Measurements from ENCODE around the gene BRMS1L.

- TF ChIP-seq POLR2AphosphoS2 (IDR thresholded peaks at IDR 0.05; ENCODE audit: low read depth, low read length) (no peak), RFX5 (IDR thresholded peaks at IDR 0.05; ENCODE audit: low read depth, low read length) (no peak), USF2 (IDR thresholded peaks at IDR 0.05; ENCODE audit: borderline replicate concordance, low read depth, low read length) (no peak), RCOR1 (conservative IDR thresholded peaks at IDR 0.05; ENCODE audit: low read depth, low read length) (no peak), BHLHE40 (IDR thresholded peaks at IDR 0.05; ENCODE audit: borderline replicate concordance in 1 of 2, low read depth in 2 of 2, low read length in 1 of 2) (no peak), CHD2 (IDR thresholded peaks at IDR 0.05; ENCODE audit: borderline replicate concordance, low read depth, low read length) (no peak)
- TF ChIP-seq, protein P1, sequence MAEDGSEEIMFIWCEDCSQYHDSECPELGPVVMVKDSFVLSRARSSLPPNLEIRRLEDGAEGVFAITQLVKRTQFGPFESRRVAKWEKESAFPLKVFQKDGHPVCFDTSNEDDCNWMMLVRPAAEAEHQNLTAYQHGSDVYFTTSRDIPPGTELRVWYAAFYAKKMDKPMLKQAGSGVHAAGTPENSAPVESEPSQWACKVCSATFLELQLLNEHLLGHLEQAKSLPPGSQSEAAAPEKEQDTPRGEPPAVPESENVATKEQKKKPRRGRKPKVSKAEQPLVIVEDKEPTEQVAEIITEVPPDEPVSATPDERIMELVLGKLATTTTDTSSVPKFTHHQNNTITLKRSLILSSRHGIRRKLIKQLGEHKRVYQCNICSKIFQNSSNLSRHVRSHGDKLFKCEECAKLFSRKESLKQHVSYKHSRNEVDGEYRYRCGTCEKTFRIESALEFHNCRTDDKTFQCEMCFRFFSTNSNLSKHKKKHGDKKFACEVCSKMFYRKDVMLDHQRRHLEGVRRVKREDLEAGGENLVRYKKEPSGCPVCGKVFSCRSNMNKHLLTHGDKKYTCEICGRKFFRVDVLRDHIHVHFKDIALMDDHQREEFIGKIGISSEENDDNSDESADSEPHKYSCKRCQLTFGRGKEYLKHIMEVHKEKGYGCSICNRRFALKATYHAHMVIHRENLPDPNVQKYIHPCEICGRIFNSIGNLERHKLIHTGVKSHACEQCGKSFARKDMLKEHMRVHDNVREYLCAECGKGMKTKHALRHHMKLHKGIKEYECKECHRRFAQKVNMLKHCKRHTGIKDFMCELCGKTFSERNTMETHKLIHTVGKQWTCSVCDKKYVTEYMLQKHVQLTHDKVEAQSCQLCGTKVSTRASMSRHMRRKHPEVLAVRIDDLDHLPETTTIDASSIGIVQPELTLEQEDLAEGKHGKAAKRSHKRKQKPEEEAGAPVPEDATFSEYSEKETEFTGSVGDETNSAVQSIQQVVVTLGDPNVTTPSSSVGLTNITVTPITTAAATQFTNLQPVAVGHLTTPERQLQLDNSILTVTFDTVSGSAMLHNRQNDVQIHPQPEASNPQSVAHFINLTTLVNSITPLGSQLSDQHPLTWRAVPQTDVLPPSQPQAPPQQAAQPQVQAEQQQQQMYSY (CRISPR knock-in tag; IDR thresholded peaks at IDR 0.05), result no peak
Measured at GRCh38 chr14:35875296-35875695, 49.2 kb downstream of the BRMS1L start.
